Measurements from ENCODE around the gene PRKN. TPM values are rescaled to one million over a fixed set of nuclear protein-coding genes. Genes with fewer than 3 reads are reported as not detected.

The PRKN gene
- total RNA-seq, 1 experiment from 2014 or later: 2.0 TPM

- Mint-ChIP-seq H3K4me1 (no peaks in the 10 kb centered on the region), H3K4me3 (no peak overlapping the region), H3K9me3 (peaks cover 0 to 6% of the 10 kb centered on the region in 2 experiments; a peak in 3 of 5 replicates), H3K27ac (no peak overlapping the region), H3K36me3 (ENCODE audit: insufficient read depth in 1 of 3, low read depth in 3 of 3) (peaks cover 0 to 8% (median 0%) of the 10 kb centered on the region in 3 experiments; a peak in 1 of 7 replicates), H3K27me3 (ENCODE audit: low read depth) (no peaks in the 10 kb centered on the region; the same call in 1 of the 2 replicates)
- no CpG with 5 or more reads among the region's 1 CpG for WGBS (ENCODE audit: extremely low coverage, insufficient read length, low lambda C conversion rate)
- Histone ChIP-seq H3K4me1 (ENCODE audit: insufficient read depth, low read length) (no peaks in the 10 kb centered on the region), H3K9me3 (ENCODE audit: control insufficient read depth, low read depth, low read length) (no peaks in the 10 kb centered on the region), H2BK5ac (ENCODE audit: insufficient read length, low read length) (no peak overlapping the region), H3K79me2 (ENCODE audit: insufficient read depth, low read length) (no peaks in the 10 kb centered on the region), H2BK120ac (ENCODE audit: low read depth, low read length, poor library complexity, severe bottlenecking) (no peak overlapping the region), H3K23ac (ENCODE audit: insufficient read length, low read depth, low read length) (no peak overlapping the region), H3K9ac (ENCODE audit: extremely low read depth, insufficient read length, low read length) (no peak overlapping the region), H4K8ac (replicated peaks; ENCODE audit: insufficient read length, low read depth, low read length) (no peak overlapping the region), H3K4me2 (ENCODE audit: insufficient read depth, insufficient read length, low read length) (no peak overlapping the region), H3T11ph (ENCODE audit: low read length) (no peak overlapping the region), H2BK12ac (ENCODE audit: insufficient read length, low read depth, low read length) (no peak overlapping the region), H4K20me1 (ENCODE audit: control insufficient read depth, insufficient read depth, insufficient read length) (no peaks in the 10 kb centered on the region), H2BK15ac (ENCODE audit: low read depth, low read length) (no peak overlapping the region), H4K5ac (ENCODE audit: insufficient read length, low read depth, low read length) (no peak overlapping the region), H2AK5ac (ENCODE audit: insufficient read length, low read length) (no peak overlapping the region), H2BK20ac (ENCODE audit: low read depth, low read length, poor library complexity, severe bottlenecking) (no peak overlapping the region), H3K4ac (ENCODE audit: low read depth, low read length) (no peak overlapping the region), H3K79me1 (ENCODE audit: insufficient read depth, low read depth, low read length, poor library complexity, severe bottlenecking) (no peaks in the 10 kb centered on the region), H3K27me3 (ENCODE audit: insufficient read depth, low read length) (no peaks in the 10 kb centered on the region), H4K91ac (ENCODE audit: insufficient read length, low read depth, low read length) (no peak overlapping the region), H3K27ac (ENCODE audit: insufficient read length, low read depth, low read length) (no peak overlapping the region), H3K18ac (ENCODE audit: insufficient read length, low read depth, low read length) (no peak overlapping the region), H3K14ac (ENCODE audit: insufficient read depth, low read length) (no peak overlapping the region), H3K56ac (ENCODE audit: insufficient read length, low read depth, low read length) (no peak overlapping the region), H3K23me2 (ENCODE audit: insufficient read length, low read depth, low read length, poor library complexity, severe bottlenecking) (no peaks in the 10 kb centered on the region), H2AFZ (ENCODE audit: low read length) (no peak overlapping the region)
- no peak for TF ChIP-seq CTCF (conservative IDR thresholded peaks at IDR 0.05)
- DNase-seq: no peak
Measured at GRCh38 chr6:162082520-162082919, 645.0 kb downstream of the PRKN start.
